DND-41 (cell line): Measurements from ENCODE around the gene PLXNC1.

Experiments used
- EZH2 ChIP-seq: IDR thresholded peaks from 3 replicates; pipeline ENCODE4 v1.6.1; 2012; ENCODE audit warnings: borderline replicate concordance, low read depth, mild to moderate bottlenecking, moderate library complexity, low read length, inconsistent platforms; ENCODE audit not compliant: severe bottlenecking
- TF ChIP-seq, protein P1 (sequence below): IDR thresholded peaks from 2 replicates; pipeline ENCODE4 v1.5.1; 2012; ENCODE audit warnings: borderline replicate concordance, low read length, moderate library complexity, mild to moderate bottlenecking; ENCODE audit not compliant: poor library complexity, severe bottlenecking; ENCODE audit errors: extremely low read depth

DNA sequence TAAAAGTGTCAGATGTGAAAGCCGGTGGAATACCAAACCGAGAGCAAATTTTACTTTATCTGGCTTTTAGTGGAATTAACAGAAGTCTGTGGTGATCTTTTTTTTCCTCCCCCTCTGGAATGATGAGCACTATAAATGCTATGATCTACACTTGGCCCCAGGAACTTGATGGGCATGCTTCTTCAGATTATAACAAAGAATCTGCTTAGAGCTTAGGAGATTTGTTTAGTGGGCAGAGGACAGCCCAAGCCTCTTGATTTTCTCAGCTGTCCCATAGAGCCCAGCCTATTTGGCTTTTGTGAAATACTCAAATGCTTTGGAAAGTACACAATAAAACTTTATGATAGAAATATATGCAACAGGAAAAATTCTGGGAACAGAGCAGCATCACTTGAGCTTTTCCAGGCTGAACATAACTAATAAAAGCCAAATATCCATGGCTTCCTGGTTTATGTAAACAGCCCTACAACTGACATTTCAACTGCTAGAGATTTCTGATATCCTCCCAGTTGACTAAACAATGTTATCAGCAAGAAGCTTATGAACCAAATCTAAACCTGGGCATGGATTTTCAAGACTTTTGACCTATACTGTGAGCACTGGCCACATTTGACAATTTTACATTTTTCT lies 149.6 kb downstream of the PLXNC1 start:
- TF ChIP-seq, protein P1, sequence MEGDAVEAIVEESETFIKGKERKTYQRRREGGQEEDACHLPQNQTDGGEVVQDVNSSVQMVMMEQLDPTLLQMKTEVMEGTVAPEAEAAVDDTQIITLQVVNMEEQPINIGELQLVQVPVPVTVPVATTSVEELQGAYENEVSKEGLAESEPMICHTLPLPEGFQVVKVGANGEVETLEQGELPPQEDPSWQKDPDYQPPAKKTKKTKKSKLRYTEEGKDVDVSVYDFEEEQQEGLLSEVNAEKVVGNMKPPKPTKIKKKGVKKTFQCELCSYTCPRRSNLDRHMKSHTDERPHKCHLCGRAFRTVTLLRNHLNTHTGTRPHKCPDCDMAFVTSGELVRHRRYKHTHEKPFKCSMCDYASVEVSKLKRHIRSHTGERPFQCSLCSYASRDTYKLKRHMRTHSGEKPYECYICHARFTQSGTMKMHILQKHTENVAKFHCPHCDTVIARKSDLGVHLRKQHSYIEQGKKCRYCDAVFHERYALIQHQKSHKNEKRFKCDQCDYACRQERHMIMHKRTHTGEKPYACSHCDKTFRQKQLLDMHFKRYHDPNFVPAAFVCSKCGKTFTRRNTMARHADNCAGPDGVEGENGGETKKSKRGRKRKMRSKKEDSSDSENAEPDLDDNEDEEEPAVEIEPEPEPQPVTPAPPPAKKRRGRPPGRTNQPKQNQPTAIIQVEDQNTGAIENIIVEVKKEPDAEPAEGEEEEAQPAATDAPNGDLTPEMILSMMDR: no peak
- no peak for TF ChIP-seq EZH2
